H1 (cell line): ENCODE measurements around the gene SPIRE2. TPM values are rescaled to one million over a fixed set of nuclear protein-coding genes. Genes with fewer than 3 reads are reported as not detected.

ENCODE experiments used
- CTCF ChIA-PET: fragments of 300-600 bp; sonication (Branson Sonifier 250); formaldehyde crosslinking; loops from one replicate; lab custom pipeline; 2021; ENCODE audit not compliant: partially characterized antibody; lab: Charles Lee
- POLR2A ChIA-PET: fragments of 300-600 bp; sonication (Branson Sonifier 250); formaldehyde crosslinking; loops from one replicate; lab custom pipeline; 2021; ENCODE audit warnings: inconsistent platforms; ENCODE audit not compliant: partially characterized antibody; lab: Charles Lee
- DNase-seq, 2 experiments: peaks; one replicate each; pipeline versions ENCODE4 v3.0.0 to v3.0.0-alpha.2; 2010 to 2022; ENCODE audit warnings: low spot score in 2 of 2, low read depth in 1 of 2, mixed read lengths in 1 of 2
- FAIRE-seq: peaks from 2 replicates; lab custom pipeline; 2011; peaks lifted over from hg19 to GRCh38; lab: Jason Lieb, UNC
- H2AFZ ChIP-seq: 2 replicates; pipeline ENCODE4 v1.8.1; 2012; ENCODE audit warnings: low read length, inconsistent platforms
- H2AK5ac ChIP-seq: 2 replicates; pipeline ENCODE4 v1.6.1; 2013; ENCODE audit warnings: low read depth, low read length
- H2BK120ac ChIP-seq: replicated peaks from 2 replicates; pipeline ENCODE3; 2013; ENCODE audit warnings: low read depth, low read length, inconsistent platforms
- H2BK12ac ChIP-seq: 2 replicates; pipeline ENCODE4 v1.6.1; 2013; ENCODE audit warnings: low read depth, low read length
- H2BK15ac ChIP-seq: 2 replicates; pipeline ENCODE4 v1.6.1; 2013; ENCODE audit warnings: low read length
- H2BK20ac ChIP-seq: 2 replicates; pipeline ENCODE4 v1.6.1; 2013; ENCODE audit warnings: low read length
- H2BK5ac ChIP-seq: 2 replicates; pipeline ENCODE4 v1.6.1; 2013; ENCODE audit warnings: low read depth, low read length
- H3K14ac ChIP-seq: 2 replicates; pipeline ENCODE4 v1.6.1; 2013; ENCODE audit warnings: inconsistent platforms; ENCODE audit not compliant: insufficient read length
- H3K18ac ChIP-seq: 2 replicates; pipeline ENCODE4 v1.6.1; 2013; ENCODE audit warnings: low read length; ENCODE audit errors: extremely low read depth
- H3K23ac ChIP-seq: 2 replicates; pipeline ENCODE4 v1.6.1; 2013; ENCODE audit warnings: inconsistent platforms; ENCODE audit not compliant: insufficient read length
- H3K23me2 ChIP-seq: 2 replicates; pipeline ENCODE4 v1.6.1; 2013; ENCODE audit warnings: low read depth, low read length
- H3K27ac ChIP-seq: 2 replicates; pipeline ENCODE4 v1.6.1; 2011; ENCODE audit warnings: low read depth, low read length, inconsistent platforms
- H3K27me3 ChIP-seq, 4 experiments: replicated peaks in 1 of 4; 1 replicate in 1 of 4; 2 replicates in 3 of 4; pipeline versions ENCODE4 v1.6.1 to v1.8.1; 2011 to 2013; ENCODE audit warnings: low read length in 3 of 4, mild to moderate bottlenecking in 3 of 4, inconsistent platforms in 2 of 4, mixed read lengths in 2 of 4, moderate library complexity in 1 of 4; ENCODE audit not compliant: control insufficient read depth in 3 of 4, insufficient read depth in 3 of 4; ENCODE audit errors: extremely low read depth in 1 of 4
- H3K36me3 ChIP-seq, 4 experiments: 2 replicates each; pipeline versions ENCODE4 v1.6.1 to v1.8.1; 2011 to 2013; ENCODE audit warnings: mild to moderate bottlenecking in 4 of 4, low read length in 3 of 4, moderate library complexity in 2 of 4, control low read depth in 1 of 4, inconsistent platforms in 1 of 4; ENCODE audit not compliant: insufficient read depth in 4 of 4, control insufficient read depth in 2 of 4
- H3K4ac ChIP-seq: replicated peaks from 2 replicates; pipeline ENCODE3; 2013; ENCODE audit warnings: low read length, low read depth, mixed read lengths, inconsistent platforms; ENCODE audit not compliant: insufficient read length
- H3K4me1 ChIP-seq, 4 experiments: replicated peaks in 1 of 4; 1 replicate in 1 of 4; 2 replicates in 3 of 4; pipeline versions ENCODE4 v1.6.1 to v1.8.1; 2011 to 2013; ENCODE audit warnings: low read length in 3 of 4, inconsistent platforms in 2 of 4, mixed read lengths in 1 of 4; ENCODE audit not compliant: insufficient read depth in 4 of 4, control insufficient read depth in 3 of 4
- H3K4me2 ChIP-seq, 2 experiments: 2 replicates each; pipeline versions ENCODE4 v1.6.1 to v1.8.1; 2011 to 2013; ENCODE audit warnings: low read depth in 2 of 2, low read length in 2 of 2, control low read depth in 1 of 2, inconsistent platforms in 1 of 2, mild to moderate bottlenecking in 1 of 2; ENCODE audit not compliant: insufficient read depth in 1 of 2
- H3K4me3 ChIP-seq, 4 experiments: fragments of 200-600, 300-600 bp in 1 of 4; sonication (generic), shearing (Covaris generic), sonication (Bioruptor Twin) in 1 of 4; 2 replicates each; pipeline versions ENCODE4 v1.5.1 to v1.8.1; 2011 to 2016; ENCODE audit warnings: low read length in 4 of 4, low read depth in 3 of 4, control low read depth in 2 of 4, inconsistent platforms in 2 of 4, mild to moderate bottlenecking in 2 of 4, mixed read lengths in 1 of 4, moderate library complexity in 1 of 4; ENCODE audit not compliant: insufficient read depth in 2 of 4; ENCODE audit errors: extremely low read depth in 1 of 4
- H3K56ac ChIP-seq: replicated peaks from 2 replicates; pipeline ENCODE3; 2013; ENCODE audit warnings: low read depth, mild to moderate bottlenecking, mixed read lengths, low read length, inconsistent platforms; ENCODE audit not compliant: insufficient read length
- H3K79me1 ChIP-seq: 2 replicates; pipeline ENCODE4 v1.6.1; 2013; ENCODE audit warnings: low read depth, low read length, control low read depth
- H3K79me2 ChIP-seq, 2 experiments: 2 replicates each; pipeline versions ENCODE4 v1.6.1 to v1.8.1; 2012 to 2013; ENCODE audit warnings: low read length in 2 of 2, mild to moderate bottlenecking in 2 of 2, inconsistent platforms in 1 of 2; ENCODE audit not compliant: insufficient read depth in 2 of 2, control insufficient read depth in 1 of 2
- H3K9ac ChIP-seq, 4 experiments: replicated peaks in 1 of 4; 1 replicate in 1 of 4; 2 replicates in 3 of 4; pipeline versions ENCODE4 v1.6.1 to v1.8.1; 2011 to 2013; ENCODE audit warnings: low read depth in 3 of 4, low read length in 3 of 4, control low read depth in 2 of 4, mild to moderate bottlenecking in 2 of 4, moderate library complexity in 2 of 4, inconsistent platforms in 1 of 4; ENCODE audit errors: extremely low read depth in 1 of 4
- H3K9me3 ChIP-seq, 2 experiments: 2 replicates each; pipeline versions ENCODE4 v1.6.1 to v1.8.1; 2012 to 2013; ENCODE audit warnings: mild to moderate bottlenecking in 2 of 2, moderate library complexity in 2 of 2, control low read depth in 1 of 2, inconsistent platforms in 1 of 2, low read depth in 1 of 2, low read length in 1 of 2, mixed read lengths in 1 of 2; ENCODE audit not compliant: insufficient read depth in 2 of 2
- H4K20me1 ChIP-seq, 2 experiments: replicated peaks in 1 of 2; 2 replicates each; pipeline versions ENCODE3 to v1.8.1; 2011 to 2013; ENCODE audit warnings: inconsistent platforms in 2 of 2, low read length in 2 of 2, mild to moderate bottlenecking in 1 of 2; ENCODE audit not compliant: insufficient read depth in 2 of 2, control insufficient read depth in 1 of 2
- H4K5ac ChIP-seq: 2 replicates; pipeline ENCODE4 v1.6.1; 2013; ENCODE audit warnings: low read length, low read depth, mixed read lengths, inconsistent platforms; ENCODE audit not compliant: insufficient read length
- H4K8ac ChIP-seq: 2 replicates; pipeline ENCODE4 v1.8.0; 2013; ENCODE audit warnings: mild to moderate bottlenecking, moderate library complexity, low read length, inconsistent platforms; ENCODE audit not compliant: insufficient read depth; ENCODE audit errors: extremely low read depth
- H4K91ac ChIP-seq: replicated peaks from 2 replicates; pipeline ENCODE3; 2013; ENCODE audit warnings: low read length, mixed read lengths, inconsistent platforms; ENCODE audit not compliant: insufficient read length
- BRCA1 ChIP-seq: IDR thresholded peaks from 2 replicates; pipeline ENCODE4 v1.6.1; 2012; ENCODE audit warnings: low read depth, low read length, improper control_type of control experiment
- CHD2 ChIP-seq: IDR thresholded peaks from 2 replicates; pipeline ENCODE4 v1.6.1; 2012; ENCODE audit warnings: low read length, improper control_type of control experiment
- KDM4A ChIP-seq: IDR thresholded peaks from one replicate; pipeline ENCODE4 v1.7.1; 2012; ENCODE audit warnings: low read depth, mild to moderate bottlenecking, moderate library complexity, low read length, inconsistent platforms; ENCODE audit not compliant: severe bottlenecking
- MAFK ChIP-seq: IDR thresholded peaks from 2 replicates; pipeline ENCODE4 v1.6.1; 2012; ENCODE audit warnings: low read depth, mild to moderate bottlenecking, improper control_type of control experiment, low read length
- POU5F1 ChIP-seq: IDR thresholded peaks from 2 replicates; pipeline ENCODE4 v1.6.1; 2011; ENCODE audit warnings: low read depth, mild to moderate bottlenecking, low read length, moderate library complexity
- RAD21 ChIP-seq, 2 experiments: IDR thresholded peaks in 1 of 2; conservative IDR thresholded peaks in 1 of 2; 2 replicates each; pipeline ENCODE4 v1.6.1; 2011; ENCODE audit warnings: low read depth in 2 of 2, low read length in 2 of 2, improper control_type of control experiment in 1 of 2, inconsistent platforms in 1 of 2, mild to moderate bottlenecking in 1 of 2, moderate library complexity in 1 of 2
- RNF2 ChIP-seq: fragments of 200-900, 300-1000 bp; sonication (generic); IDR thresholded peaks from 2 replicates; pipeline ENCODE4 v1.7.1; 2016; ENCODE audit warnings: borderline replicate concordance, low read depth, mild to moderate bottlenecking, antibody characterized with exemption, low read length; ENCODE audit not compliant: poor library complexity, severe bottlenecking; ENCODE audit errors: missing control alignments
- RXRA ChIP-seq: IDR thresholded peaks from 2 replicates; pipeline ENCODE4 v1.6.1; 2011; ENCODE audit warnings: low read depth, mild to moderate bottlenecking, low read length, moderate library complexity; ENCODE audit not compliant: insufficient read depth
- SRF ChIP-seq: IDR thresholded peaks from 2 replicates; pipeline ENCODE4 v1.6.1; 2011; ENCODE audit warnings: mild to moderate bottlenecking, low read depth, low read length, moderate library complexity
- whole genome bisulfite sequencing, 2 experiments: shearing (Covaris generic) in 1 of 2; methylation state at CpG; one replicate each; pipeline versions ENCODE4 v1.1.6 to v1.1.7; 2013 to 2015; ENCODE audit warnings: low lambda C conversion rate in 2 of 2, mixed read lengths in 2 of 2, inconsistent platforms in 1 of 2, low coverage in 1 of 2, missing lambda C conversion rate in 1 of 2; ENCODE audit not compliant: insufficient replicate concordance in 2 of 2, insufficient coverage in 1 of 2, insufficient read length in 1 of 2; ENCODE audit errors: extremely low coverage in 1 of 2, missing lambda C conversion rate in 1 of 2; 5-methylcytosine and 5-hydroxymethylcytosine counted together
- polyA plus RNA-seq, 7 experiments: library from polyadenylated mRNA; depleted of rRNA in 3 of 7; stranded (reverse) in 5 of 7; unstranded in 2 of 7; fragments of >200 nt in 5 of 7; fragments of 200-250 nt in 2 of 7; gene quantifications; 1 replicate in 5 of 7; 2 replicates in 1 of 7; 4 replicates in 1 of 7; pipeline versions ENCODE4 v1.2.1 to v1.2.3, GENCODE V29; 2011 to 2013; ENCODE audit warnings: missing spikeins in 2 of 7, mixed read lengths in 2 of 7
- total RNA-seq: library from RNA; stranded (reverse); fragmentation: NEBNext Ultra II Directional; extraction: Animal tissue kit (Norgen Biotek cat#: 25700); gene quantifications from 2 replicates; pipeline ENCODE4 v1.2.1, GENCODE V29; 2021
- TF ChIP-seq, protein P1 (sequence below): IDR thresholded peaks from 2 replicates; pipeline ENCODE4 v1.6.1; 2012; ENCODE audit warnings: low read length, inconsistent platforms

The SPIRE2 gene
- total and polyA plus RNA-seq, 2 of the 8 experiments (the other 6 are each of a cell fraction or from before 2014, with no cell fraction given) = 7.4 to 15.4 TPM

DNA sequence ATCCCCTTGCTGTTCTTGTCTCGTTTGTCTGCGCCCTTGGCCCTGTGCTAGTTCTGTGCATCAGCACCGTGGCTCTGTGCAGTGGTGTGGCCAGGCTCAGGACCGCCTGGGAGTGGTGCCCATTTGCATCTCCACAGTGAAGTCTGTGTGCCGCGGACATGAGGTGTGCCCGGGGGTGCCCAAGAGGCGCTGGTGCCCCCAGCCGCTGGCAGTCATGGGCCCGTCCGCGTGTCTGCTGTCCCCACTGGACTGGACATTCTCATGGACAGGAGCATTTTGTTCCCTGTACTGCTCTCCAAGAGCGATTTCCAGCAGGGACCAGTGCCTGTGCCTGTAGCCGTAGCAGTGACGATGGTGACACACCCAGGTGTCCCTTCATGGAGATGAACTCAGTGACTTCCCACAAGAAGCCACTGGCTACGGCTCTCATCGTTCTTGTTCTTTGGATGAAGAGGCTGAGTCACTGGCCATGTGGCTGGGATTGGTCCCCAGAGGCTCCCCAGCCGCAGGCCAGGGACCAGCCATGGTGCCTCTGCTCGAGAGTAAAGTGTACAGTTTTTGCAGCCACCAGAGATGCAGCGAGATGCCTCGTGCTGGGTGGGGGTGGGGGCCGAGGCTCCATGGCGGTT lies 77.3 kb downstream of the SPIRE2 start:
- Histone ChIP-seq H3K23ac (no peak overlapping the region), H2BK120ac (no peak overlapping the region), H4K20me1 (peaks cover 0 to 1% of the 10 kb centered on the region in 2 experiments), H3K18ac (no peak overlapping the region), H3K56ac (no peak overlapping the region), H3K27me3 (no peaks in the 10 kb centered on the region), H3K14ac (no peak overlapping the region), H3K4ac (no peak overlapping the region), H2AFZ (no peak overlapping the region), H4K91ac (no peak overlapping the region), H3K4me2 (no peak overlapping the region), H2BK20ac (no peak overlapping the region), H4K5ac (no peak overlapping the region), H3K36me3 (peaks cover 2 to 16% (median 11%) of the 10 kb centered on the region in 4 experiments; a peak in 7 of 8 replicates), H3K23me2 (no peaks in the 10 kb centered on the region; the same call in 1 of the 2 replicates), H3K27ac (no peak overlapping the region), H2BK12ac (no peak overlapping the region), H2AK5ac (no peak overlapping the region), H3K9me3 (peaks cover 0 to 19% of the 10 kb centered on the region in 2 experiments; a peak in 3 of 4 replicates), H3K9ac (no peak overlapping the region), H3K4me3 (no peak overlapping the region), H4K8ac (no peak overlapping the region; the same call in 1 of the 2 replicates), H3K4me1 (peaks cover 0 to 2% (median 0%) of the 10 kb centered on the region in 4 experiments; a peak in 4 of 7 replicates), H2BK5ac (no peak overlapping the region), H3K79me2 (no peaks in the 10 kb centered on the region), H3K79me1 (no peaks in the 10 kb centered on the region), H2BK15ac (no peak overlapping the region)
- CTCF ChIA-PET = no interaction called here
- no peak for DNase-seq
- 94% methylated on average over 23 of the region's 23 CpGs; no CpG with 5 or more reads in 1 of the 2 experiments for WGBS, 2 experiments
- POLR2A ChIA-PET = interaction anchor here (1.2 to 1.5 kb wide), 2 partner anchors 13 to 18 kb away, joined by 5 read pairs; partner anchors contain the start of genes MC1R and TUBB3
- FAIRE-seq = no peak
- TF ChIP-seq CHD2 (no peak), RNF2 (no peak), SRF (no peak), MAFK (no peak), RXRA (no peak), KDM4A (no peak), RAD21 (IDR thresholded peaks at IDR 0.05 in 1 of 2, conservative IDR thresholded peaks at IDR 0.05 in 1 of 2; ENCODE audit: low read depth in 2 of 2, low read length in 2 of 2) (no peak), BRCA1 (no peak), POU5F1 (no peak)
- TF ChIP-seq, protein P1, sequence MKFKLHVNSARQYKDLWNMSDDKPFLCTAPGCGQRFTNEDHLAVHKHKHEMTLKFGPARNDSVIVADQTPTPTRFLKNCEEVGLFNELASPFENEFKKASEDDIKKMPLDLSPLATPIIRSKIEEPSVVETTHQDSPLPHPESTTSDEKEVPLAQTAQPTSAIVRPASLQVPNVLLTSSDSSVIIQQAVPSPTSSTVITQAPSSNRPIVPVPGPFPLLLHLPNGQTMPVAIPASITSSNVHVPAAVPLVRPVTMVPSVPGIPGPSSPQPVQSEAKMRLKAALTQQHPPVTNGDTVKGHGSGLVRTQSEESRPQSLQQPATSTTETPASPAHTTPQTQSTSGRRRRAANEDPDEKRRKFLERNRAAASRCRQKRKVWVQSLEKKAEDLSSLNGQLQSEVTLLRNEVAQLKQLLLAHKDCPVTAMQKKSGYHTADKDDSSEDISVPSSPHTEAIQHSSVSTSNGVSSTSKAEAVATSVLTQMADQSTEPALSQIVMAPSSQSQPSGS = no peak
